ENCODE results near the gene NDUFB11.

The NDUFB11 gene

DNA sequence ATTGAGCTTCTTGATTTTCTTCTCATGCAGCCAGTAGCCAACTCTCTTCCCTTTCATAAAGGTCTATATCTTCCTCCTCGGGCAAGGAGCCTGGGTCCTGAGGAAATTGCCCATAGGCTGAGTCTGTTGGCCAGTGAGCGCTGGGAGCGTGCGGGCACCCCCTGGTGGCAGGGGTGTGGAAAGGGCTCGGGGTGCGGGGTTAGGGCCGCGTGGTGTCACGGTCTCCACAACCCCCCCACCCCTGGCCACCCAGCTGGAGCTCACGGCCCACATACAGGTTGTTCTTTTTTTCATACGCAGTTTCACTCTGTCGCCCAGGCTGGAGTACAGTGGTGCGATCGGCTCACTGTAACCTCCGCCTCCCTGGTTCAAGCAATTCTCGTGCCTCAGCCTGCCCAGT, 13.6 kb upstream of the NDUFB11 start:
- no peaks in the 10 kb centered on the region for H3F3A ChIP-seq (ENCODE audit: low read depth)
- TF ChIP-seq EZH2phosphoT487 (IDR thresholded peaks at IDR 0.05; ENCODE audit: borderline replicate concordance) (no peak), CTCF (conservative IDR thresholded peaks at IDR 0.05; ENCODE audit: low read length) (0 out of 2 replicates have a peak, but pooled peaks have one; percentile 10)
- H4K20me1 ChIP-seq (ENCODE audit: insufficient read depth, low read length, poor library complexity, severe bottlenecking): peaks cover 16% of the 10 kb centered on the region
- H3K9me2 ChIP-seq (replicated peaks; ENCODE audit: low read depth, low read length): no peaks in the 10 kb centered on the region
- no peak overlapping the region for H3K4me3 ChIP-seq (ENCODE audit: low read length, poor library complexity, severe bottlenecking)
- H3K9me3 ChIP-seq (ENCODE audit: insufficient read depth, low read depth, low read length): no peaks in the 10 kb centered on the region
- H3K79me2 ChIP-seq (ENCODE audit: insufficient read depth, low read length): peaks cover 78% of the 10 kb centered on the region
- no peak overlapping the region for H3K9ac ChIP-seq (ENCODE audit: low read depth, low read length, poor library complexity, severe bottlenecking)
- no peak overlapping the region for H3K4me2 ChIP-seq (ENCODE audit: low read depth, low read length, poor library complexity, severe bottlenecking)
- H3K4me1 ChIP-seq (ENCODE audit: insufficient read depth, low read length, poor library complexity, severe bottlenecking): no peaks in the 10 kb centered on the region
- H3K27me3 ChIP-seq (ENCODE audit: insufficient read depth, low read length, poor library complexity, severe bottlenecking): no peaks in the 10 kb centered on the region
- peaks cover 19% of the 10 kb centered on the region; the same call in 1 of the 2 replicates for H3K36me3 ChIP-seq (ENCODE audit: insufficient read depth, low read length)
- H2AFZ ChIP-seq (ENCODE audit: low read length): no peak overlapping the region

- Histone ChIP-seq H3K4me3 (ENCODE audit: low read length, poor library complexity, severe bottlenecking) (no peak overlapping the region), H3K36me3 (ENCODE audit: insufficient read depth, low read length) (peaks cover 19% of the 10 kb centered on the region; the same call in 1 of the 2 replicates), H3K4me2 (ENCODE audit: low read depth, low read length, poor library complexity, severe bottlenecking) (no peak overlapping the region), H3F3A (ENCODE audit: low read depth) (no peaks in the 10 kb centered on the region), H2AFZ (ENCODE audit: low read length) (no peak overlapping the region), H3K27me3 (ENCODE audit: insufficient read depth, low read length, poor library complexity, severe bottlenecking) (no peaks in the 10 kb centered on the region), H3K9me3 (ENCODE audit: insufficient read depth, low read depth, low read length) (no peaks in the 10 kb centered on the region), H3K9ac (ENCODE audit: low read depth, low read length, poor library complexity, severe bottlenecking) (no peak overlapping the region), H3K4me1 (ENCODE audit: insufficient read depth, low read length, poor library complexity, severe bottlenecking) (no peaks in the 10 kb centered on the region), H3K9me2 (replicated peaks; ENCODE audit: low read depth, low read length) (no peaks in the 10 kb centered on the region), H3K79me2 (ENCODE audit: insufficient read depth, low read length) (peaks cover 78% of the 10 kb centered on the region), H4K20me1 (ENCODE audit: insufficient read depth, low read length, poor library complexity, severe bottlenecking) (peaks cover 19% of the 10 kb centered on the region)
- TF ChIP-seq CTCF (conservative IDR thresholded peaks at IDR 0.05; ENCODE audit: low read length): no peak
- no peak for TF ChIP-seq EZH2phosphoT487 (IDR thresholded peaks at IDR 0.05; ENCODE audit: borderline replicate concordance)
These were observed 12.4 kb upstream of the NDUFB11 start for GRCh38 chrX:47156611-47157520.

GRCh38 chrX:47151435-47151834, 6.9 kb upstream of the NDUFB11 start:
- H3K36me3 ChIP-seq (ENCODE audit: insufficient read depth, low read length): peaks cover 12% of the 10 kb centered on the region; the same call in 1 of the 2 replicates
- H3K79me2 ChIP-seq (ENCODE audit: insufficient read depth, low read length): peaks cover 88% of the 10 kb centered on the region

More at GRCh38 chrX:47151435-47151834, 6.9 kb upstream of the NDUFB11 start:
- peak overlapping the region; percentile 42 for H3K4me2 ChIP-seq (ENCODE audit: low read depth, low read length, poor library complexity, severe bottlenecking)
- no peaks in the 10 kb centered on the region for H3K9me2 ChIP-seq (replicated peaks; ENCODE audit: low read depth, low read length)
- no peaks in the 10 kb centered on the region for H3K9me3 ChIP-seq (ENCODE audit: insufficient read depth, low read depth, low read length)
- H3K27me3 ChIP-seq (ENCODE audit: insufficient read depth, low read length, poor library complexity, severe bottlenecking): no peaks in the 10 kb centered on the region
- H3K9ac ChIP-seq (ENCODE audit: low read depth, low read length, poor library complexity, severe bottlenecking): peak overlapping the region; percentile 17
- H3K4me1 ChIP-seq (ENCODE audit: insufficient read depth, low read length, poor library complexity, severe bottlenecking): peaks cover 8% of the 10 kb centered on the region
- H4K20me1 ChIP-seq (ENCODE audit: insufficient read depth, low read length, poor library complexity, severe bottlenecking): peaks cover 42% of the 10 kb centered on the region
- no peak overlapping the region for H2AFZ ChIP-seq (ENCODE audit: low read length)
- H3F3A ChIP-seq (ENCODE audit: low read depth): no peaks in the 10 kb centered on the region
- H3K4me3 ChIP-seq (ENCODE audit: low read length, poor library complexity, severe bottlenecking): no peak overlapping the region
- no peak for TF ChIP-seq CTCF (conservative IDR thresholded peaks at IDR 0.05; ENCODE audit: low read length)
- TF ChIP-seq EZH2phosphoT487 (IDR thresholded peaks at IDR 0.05; ENCODE audit: borderline replicate concordance): no peak
